ENCODE results near the gene DHRS3.

Gene DHRS3

DNA sequence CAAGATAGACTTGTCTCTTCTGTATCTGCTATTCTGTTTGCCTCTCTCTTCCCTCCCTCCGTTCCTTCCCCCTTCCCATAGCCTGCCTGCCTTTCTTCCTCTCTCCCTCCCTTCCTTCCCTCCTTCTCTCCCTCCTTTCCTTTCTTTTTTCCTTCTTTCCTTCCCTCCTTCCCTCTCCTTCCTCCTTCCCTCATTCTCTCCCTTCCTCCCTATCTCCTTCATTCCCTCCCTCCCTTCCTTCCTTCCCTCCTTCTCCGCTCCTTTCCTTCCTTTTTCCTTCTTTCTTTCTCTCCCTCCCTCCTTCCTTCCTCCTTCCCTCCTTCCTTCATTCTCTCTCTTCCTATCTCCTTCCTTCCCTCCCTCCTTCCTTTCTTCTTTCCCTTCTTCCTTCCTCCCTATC, 26.8 kb upstream of the DHRS3 start:
- H3K4me3 ChIP-seq (ENCODE audit: low read depth, low read length) = no peak overlapping the region
- no peak for DNase-seq (ENCODE audit: low read depth)
- TF ChIP-seq, protein P1, sequence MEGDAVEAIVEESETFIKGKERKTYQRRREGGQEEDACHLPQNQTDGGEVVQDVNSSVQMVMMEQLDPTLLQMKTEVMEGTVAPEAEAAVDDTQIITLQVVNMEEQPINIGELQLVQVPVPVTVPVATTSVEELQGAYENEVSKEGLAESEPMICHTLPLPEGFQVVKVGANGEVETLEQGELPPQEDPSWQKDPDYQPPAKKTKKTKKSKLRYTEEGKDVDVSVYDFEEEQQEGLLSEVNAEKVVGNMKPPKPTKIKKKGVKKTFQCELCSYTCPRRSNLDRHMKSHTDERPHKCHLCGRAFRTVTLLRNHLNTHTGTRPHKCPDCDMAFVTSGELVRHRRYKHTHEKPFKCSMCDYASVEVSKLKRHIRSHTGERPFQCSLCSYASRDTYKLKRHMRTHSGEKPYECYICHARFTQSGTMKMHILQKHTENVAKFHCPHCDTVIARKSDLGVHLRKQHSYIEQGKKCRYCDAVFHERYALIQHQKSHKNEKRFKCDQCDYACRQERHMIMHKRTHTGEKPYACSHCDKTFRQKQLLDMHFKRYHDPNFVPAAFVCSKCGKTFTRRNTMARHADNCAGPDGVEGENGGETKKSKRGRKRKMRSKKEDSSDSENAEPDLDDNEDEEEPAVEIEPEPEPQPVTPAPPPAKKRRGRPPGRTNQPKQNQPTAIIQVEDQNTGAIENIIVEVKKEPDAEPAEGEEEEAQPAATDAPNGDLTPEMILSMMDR (IDR thresholded peaks at IDR 0.05; ENCODE audit: insufficient read depth, low read depth, low read length, missing control alignments) = no peak

DNA sequence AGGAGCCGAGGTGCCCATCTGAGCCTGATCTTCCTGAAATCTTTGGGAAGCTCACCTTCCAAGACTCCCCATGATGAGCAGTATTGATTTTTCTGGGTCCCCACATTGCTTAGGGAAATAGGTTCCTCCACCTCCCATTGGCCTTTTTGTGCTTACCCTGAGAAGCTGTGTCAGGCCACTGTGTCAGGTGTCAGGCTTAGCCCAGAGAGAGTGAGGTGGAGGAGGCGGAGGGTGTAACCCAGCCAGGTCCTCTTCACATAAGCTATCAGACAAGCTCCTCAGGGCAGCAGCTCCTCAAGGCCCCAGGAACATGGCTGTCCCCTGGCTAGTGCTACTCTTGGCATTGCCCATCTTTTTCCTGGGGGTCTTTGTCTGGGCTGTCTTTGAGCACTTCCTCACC, 26.2 kb upstream of the DHRS3 start:
- no peak for DNase-seq (ENCODE audit: low read depth)
- TF ChIP-seq, protein P1 (IDR thresholded peaks at IDR 0.05; ENCODE audit: insufficient read depth, low read depth, low read length, missing control alignments) = no peak
- H3K4me3 ChIP-seq (ENCODE audit: low read depth, low read length) = no peak overlapping the region

DNA sequence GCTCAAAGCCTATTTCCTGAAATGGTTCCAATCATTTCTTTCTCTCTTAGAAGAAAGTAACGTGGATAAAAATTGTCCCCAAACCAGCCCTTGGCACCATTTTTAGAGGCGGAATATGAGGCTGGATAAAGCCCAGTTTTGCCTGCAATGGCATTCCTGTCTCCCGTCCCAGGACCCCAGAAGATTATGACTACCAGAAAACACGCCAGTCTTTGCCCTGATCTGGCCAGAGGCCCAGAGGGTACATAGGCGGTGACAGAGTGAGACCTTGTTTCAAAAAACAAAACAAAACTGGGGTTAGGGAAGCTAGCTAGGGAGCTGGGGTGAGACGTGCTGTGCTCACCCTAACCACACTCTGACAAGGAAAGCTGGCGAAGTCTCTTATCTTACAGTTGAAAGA, 25.8 kb upstream of the DHRS3 start, which contains the start of gene AADACL4:
AADACL4 (plus strand) TSS at position 301 of the 400 bp plus-strand sequence. CDS start 462 bp downstream, outside the sequence.
- TF ChIP-seq, protein P1 (IDR thresholded peaks at IDR 0.05; ENCODE audit: insufficient read depth, low read depth, low read length, missing control alignments) = no peak
- no peak for DNase-seq (ENCODE audit: low read depth)
- H3K4me3 ChIP-seq (ENCODE audit: low read depth, low read length) = no peak within 1 kb of the TSS

DNA sequence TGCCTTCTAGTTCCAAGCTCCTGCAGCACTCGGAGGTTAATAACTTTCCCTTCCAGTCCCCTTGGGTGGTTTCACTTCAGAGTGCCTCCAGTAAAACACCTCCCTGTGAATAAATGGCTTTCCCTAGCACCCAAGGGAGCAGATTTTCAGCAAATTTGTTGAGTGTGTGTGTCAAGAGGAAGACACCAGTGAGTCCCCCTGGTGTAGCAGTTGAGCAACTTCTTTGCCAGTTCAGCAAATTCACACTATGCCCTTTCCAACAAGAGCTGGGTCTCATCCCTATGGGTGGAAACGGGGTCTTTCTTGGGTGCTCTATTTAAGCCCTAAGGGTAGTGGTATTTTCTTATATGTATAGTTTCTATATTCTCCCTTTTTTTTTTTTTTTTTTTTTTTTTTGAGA, 25.1 kb upstream of the DHRS3 start:
- no peak for DNase-seq (ENCODE audit: low read depth)
- TF ChIP-seq, protein P1 (IDR thresholded peaks at IDR 0.05; ENCODE audit: insufficient read depth, low read depth, low read length, missing control alignments) = no peak
- H3K4me3 ChIP-seq (ENCODE audit: low read depth, low read length) = no peak overlapping the region

DNA sequence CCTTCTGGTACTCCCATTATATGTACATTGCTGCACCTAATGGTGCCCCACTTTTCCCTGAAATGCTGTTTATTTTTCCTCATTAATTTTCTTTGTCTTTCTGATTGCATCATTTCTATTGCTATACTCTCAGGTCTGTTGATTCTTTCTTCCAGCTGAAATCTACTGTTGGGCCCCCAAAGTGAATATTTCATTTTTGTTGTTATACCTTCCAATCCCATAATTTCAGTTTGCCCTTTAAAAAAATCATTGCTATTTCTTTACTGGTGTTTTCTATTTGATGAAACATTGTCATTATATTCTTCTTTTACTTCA, 22.9 kb upstream of the DHRS3 start:
- no peak overlapping the region for H3K4me3 ChIP-seq (ENCODE audit: low read depth, low read length)
- TF ChIP-seq, protein P1 (IDR thresholded peaks at IDR 0.05; ENCODE audit: insufficient read depth, low read depth, low read length, missing control alignments) = no peak
- DNase-seq (ENCODE audit: low read depth) = no peak

DNA sequence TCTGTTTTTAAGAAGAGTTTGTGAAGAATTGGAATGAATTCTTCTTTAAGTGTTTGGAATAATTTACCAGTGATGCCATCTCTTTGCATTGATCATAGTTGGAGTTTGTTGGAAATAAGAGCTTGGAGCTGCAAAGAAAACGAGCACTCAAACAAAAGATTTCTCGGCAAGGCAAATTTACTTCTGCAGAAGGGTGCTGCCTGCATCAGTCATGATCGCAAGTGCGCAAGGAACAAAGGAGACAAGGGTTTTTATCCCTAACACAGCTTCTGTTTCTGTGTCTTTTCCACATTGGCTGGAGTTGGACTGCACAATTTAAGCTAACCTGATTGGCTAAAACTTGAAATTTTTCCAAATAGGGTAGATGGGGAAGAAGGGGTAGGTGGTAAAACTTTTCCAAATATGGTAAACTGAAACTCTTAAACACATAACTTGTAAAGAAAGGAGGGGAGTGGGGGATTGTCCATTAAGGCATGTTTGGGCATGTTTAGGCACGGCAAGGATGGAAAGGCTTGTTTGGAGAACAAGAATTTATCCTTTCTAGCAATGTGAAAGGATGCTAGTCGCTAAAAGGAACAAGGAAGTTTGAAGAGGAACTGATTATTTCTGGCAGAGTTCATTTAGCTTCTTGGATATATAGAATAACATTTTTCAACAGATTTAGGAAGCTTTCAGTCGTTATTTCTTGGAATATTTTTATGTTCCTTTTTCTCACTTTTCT, 22.4 kb upstream of the DHRS3 start:
- H3K4me3 ChIP-seq (ENCODE audit: low read depth, low read length) = no peak overlapping the region
- TF ChIP-seq, protein P1 (IDR thresholded peaks at IDR 0.05; ENCODE audit: insufficient read depth, low read depth, low read length, missing control alignments) = no peak
- no peak for DNase-seq (ENCODE audit: low read depth)

DNA sequence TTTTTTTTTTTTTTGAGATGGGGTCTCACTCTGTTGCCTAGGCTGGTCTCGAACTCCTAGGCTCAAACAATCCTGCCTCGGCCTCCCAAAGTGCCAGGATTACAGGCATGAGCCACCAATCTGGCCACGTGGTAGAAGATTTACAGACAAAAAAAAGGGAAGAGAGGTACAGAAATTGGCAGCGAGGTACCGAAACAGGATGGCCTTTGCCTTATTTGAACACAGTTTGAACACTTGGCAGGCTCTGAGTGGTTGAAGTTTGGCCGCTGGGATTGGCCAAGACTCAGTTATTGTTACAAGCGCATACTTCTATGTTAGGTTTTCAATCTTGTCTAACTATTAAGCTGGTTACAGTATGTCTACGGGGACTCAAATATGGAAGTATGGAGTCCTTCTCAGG, 19.7 kb upstream of the DHRS3 start:
- TF ChIP-seq, protein P1 (IDR thresholded peaks at IDR 0.05; ENCODE audit: insufficient read depth, low read depth, low read length, missing control alignments) = no peak
- no peak for DNase-seq (ENCODE audit: low read depth)
- H3K4me3 ChIP-seq (ENCODE audit: low read depth, low read length) = no peak overlapping the region
